HG03342 (cell line): ENCODE measurements around the gene PDCD4.

Experiments
- ATAC-seq: cut with Tn5 transposase; IDR thresholded peaks from one replicate; pipeline ENCODE4 v1.9.1; 2021; ENCODE audit warnings: mild to moderate bottlenecking, moderate library complexity; ENCODE audit not compliant: unreplicated experiment

The PDCD4 gene

DNA sequence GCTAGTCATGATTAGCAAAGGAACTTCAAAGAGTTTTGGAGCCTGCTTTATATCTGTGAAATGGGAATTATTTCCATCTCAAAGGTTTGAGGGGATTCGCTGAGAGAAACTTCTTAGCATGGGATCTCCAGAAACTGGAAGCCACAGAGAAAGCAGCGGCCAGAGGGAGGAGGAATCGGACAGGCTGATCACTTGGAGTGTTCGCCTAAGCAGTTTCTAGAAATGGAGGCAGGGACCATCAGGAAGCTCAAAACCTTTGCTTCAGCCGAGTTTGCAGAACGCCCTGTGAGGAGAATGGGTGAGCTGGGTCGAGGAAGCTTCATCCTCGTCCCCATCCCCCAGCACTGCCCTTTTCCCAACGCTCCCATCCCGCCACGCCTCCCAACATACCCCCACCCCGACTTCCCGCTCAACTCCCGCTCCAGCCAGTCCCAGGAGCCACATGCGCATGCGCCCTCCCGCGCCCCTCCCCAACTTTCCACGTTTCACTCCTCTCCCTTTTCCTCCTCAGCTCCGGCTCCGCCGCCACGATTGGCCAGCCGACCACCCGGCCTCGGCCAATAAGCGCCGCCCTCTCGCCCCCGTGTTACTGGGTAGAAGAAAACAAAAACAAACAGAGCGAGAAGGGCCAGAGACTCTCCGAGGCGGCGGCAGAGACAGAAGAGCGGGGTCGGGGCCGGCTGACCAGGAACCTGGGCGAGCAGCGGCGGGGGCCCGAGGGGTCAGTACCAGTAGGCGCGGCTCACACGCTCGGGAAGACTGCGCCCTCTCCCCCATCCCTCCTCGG, at the start of gene PDCD4:
PDCD4 (plus strand) TSS at position 631 of the 787 bp plus-strand sequence. CDS start 4,100 bp downstream, outside the sequence.
- peak; percentile 68 for ATAC-seq

DNA sequence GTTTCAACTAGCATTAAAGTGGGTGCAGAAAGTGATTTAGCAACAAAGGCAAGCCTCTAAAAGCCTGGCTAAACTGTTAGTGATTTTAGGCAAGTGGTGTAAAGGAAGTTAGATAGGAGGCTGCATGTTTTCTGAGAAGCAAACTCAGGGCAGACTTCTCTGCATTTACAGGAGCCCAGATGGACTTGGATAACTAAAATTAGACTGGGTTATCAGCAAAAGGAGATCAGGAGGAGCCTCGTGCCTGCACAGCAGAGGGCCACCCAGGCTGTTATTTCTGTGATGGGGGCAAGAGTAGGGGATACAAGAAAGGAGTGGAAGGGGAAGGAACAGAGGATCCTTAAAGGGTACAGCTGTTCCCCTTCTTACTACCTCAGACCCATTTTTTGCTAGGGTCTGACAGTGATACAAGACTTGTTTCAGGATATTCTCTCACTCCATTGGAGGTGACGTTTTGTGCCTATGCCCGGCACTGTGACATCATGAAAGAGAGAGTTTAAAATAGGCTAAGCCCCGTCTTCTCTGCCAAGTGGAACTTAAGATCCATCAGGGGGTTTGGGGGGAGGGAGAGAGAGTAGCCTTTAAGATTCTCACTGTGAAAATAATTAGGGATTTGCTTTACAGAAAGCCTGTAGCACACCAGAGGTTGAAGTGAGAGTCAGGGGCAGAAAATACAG, 49.6 kb upstream of the PDCD4 start:
- no peak for ATAC-seq

DNA sequence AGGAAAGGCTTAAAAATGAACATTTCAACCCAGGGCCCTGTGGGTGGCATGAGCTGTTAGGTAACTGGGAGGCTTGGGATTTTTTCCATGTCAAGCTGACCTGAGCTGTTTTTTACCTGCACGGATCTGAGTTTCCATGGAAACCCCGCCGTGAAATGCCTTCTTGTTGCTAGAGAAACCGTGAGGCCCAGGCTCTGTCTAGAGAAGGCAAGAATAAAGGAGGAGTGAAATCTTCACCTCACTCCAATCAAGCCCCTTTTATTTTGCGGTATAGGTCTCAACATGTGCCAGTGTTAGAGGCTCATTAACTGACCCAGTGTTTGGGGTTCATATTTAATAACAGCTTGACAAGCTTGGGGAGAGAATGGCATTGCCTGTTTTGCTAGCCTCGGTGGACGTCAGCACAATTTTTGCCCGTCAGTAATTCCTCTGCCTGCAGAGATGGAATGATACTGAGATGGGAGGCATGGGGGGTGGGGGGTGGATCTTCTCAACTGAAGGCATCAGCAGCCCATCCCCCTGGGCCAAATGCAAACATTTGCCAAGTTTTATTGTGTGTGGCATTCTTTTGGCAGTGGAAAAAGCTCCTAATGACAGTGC, 48.9 kb upstream of the PDCD4 start:
- no peak for ATAC-seq

DNA sequence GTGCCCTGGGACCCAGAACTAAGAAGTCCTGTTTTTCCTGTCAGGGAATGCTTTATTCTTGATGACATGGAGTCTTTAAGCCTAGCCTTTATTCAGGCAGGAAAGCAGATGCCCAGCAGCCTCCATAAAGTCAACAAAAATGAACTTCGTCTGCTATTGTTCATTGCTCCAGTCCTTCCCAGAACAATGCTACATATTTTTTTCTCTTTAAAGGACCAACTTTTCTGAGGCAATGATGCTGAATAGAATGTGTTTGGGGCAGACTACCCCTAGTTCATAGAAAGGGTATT, 47.6 kb upstream of the PDCD4 start:
- ATAC-seq = no peak

DNA sequence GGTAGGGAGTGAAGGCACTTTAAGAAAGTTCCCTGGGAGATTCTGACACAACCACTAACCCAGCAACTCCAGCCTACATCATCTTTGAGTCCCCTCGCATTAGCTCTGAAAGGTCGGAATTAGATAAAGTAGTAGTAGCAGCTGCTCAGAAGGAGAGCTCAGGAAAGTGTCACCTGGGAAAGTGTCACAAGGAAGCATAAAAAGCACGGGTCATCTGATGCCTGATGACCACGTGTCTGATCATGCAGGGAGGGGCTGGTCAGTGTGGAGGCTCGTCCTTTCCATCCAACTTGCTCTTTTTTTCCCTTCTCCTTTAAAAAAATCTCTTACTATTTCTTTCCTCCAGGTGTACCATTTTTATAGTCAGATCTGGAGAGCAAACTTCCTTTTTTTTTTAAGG, 47.1 kb upstream of the PDCD4 start:
- ATAC-seq = no peak

DNA sequence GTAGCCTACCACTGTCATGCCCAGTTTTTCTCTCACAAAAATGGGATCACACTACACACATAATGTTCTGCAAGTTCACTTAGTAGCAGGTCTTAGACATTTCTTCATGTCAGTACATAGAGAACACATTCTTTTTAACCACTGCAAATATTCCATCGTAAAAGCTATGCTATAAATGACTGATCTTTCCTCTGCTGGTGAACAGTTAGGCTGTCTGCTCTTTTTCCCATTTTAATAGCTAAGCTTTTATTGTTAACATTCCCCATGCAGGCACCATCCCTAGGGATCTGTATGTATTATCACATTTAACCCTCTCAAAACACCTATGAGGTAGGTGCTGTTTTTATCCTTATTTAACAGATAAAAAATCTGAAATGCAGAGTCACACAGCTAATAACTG, 46.2 kb upstream of the PDCD4 start:
- no peak for ATAC-seq

DNA sequence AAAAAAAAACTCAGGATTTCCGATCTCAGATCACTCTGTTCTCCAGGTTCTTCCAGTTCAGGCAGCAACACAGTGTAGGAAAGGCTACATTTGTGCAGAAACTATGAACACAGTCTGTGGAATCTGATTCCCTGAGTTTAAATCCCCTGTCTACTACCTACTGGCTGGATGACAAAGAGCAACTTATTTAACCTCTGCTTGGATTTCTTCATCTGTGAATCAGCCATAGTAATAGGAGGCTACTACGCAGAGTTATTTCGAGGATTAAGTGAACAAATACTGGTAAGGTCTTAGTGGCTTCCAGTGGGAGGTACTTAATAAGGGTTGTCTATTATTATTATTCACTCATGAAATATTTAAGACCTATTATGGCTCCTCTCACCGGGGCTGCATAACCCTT, 44.3 kb upstream of the PDCD4 start:
- ATAC-seq = no peak

DNA sequence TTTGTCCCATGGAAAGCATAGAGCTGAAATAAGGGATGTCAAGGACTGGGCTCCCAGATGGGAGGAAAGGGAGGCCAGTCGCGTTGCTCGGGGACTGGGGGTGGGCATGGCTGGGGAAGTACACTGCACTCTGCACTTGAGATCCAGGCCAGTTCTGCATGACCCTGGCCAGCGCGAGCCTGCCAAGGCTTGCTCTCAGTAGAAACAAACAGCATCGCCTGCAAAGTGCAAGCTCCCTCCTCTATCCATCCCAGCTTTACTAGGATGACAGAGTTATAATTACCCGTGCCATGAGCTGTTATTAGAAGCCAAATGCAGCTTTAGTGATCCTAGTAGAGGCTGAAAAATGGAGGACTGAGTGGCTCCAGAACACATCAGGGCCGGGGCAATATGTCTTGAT, 43.9 kb upstream of the PDCD4 start:
- no peak for ATAC-seq

DNA sequence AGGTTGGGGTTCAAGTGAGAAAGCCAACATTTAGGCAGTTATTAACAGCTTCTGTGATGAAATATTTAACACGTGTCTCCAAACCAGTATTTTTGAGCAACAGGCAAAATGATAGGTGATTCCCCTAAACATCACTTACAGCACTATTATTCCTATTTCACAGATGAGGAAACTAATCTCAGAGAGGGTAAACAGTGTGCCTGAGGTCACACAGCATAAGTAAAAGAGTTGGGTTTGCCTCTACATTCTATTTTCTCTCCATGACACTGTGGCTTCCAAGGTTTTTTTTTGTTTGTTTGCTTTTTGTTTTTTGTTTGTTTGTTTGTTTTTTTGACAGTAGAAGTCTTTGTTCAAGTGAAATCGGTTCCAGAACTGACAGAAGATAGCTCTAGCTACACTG, 43.2 kb upstream of the PDCD4 start:
- no peak for ATAC-seq

DNA sequence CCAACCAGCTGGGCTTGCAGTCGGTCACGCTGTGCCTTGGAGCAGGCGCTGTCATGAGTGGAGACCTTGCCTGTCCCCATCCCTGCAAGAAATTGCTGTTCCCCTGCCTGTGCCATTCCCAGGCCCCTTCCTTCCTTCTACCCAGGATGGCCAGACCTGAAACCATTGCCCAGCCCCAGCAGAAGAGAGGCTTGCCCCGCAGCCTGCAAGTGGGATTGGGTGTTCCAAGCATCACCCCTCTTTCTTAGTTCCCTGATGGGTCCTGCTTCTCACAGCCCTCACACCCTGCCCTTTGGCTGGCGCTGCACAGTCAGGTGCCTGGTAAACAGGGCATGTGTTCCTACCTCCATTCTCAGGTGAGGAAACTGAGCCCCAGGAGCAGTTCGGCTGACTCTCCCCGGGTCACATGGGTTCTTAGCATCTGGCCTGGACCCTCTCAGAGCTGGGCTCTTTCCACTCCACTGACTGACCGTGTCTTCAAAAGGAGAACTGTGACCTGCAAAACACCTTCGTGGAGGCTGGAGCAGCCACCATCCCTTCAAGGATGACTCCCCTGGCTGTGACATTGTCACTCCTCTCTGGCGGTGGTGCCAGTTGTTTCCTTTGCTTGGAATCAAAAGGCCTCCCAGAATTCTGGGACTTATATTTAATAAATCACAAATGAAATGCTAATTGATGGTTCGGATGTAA, 41.9 kb upstream of the PDCD4 start:
- no peak for ATAC-seq

DNA sequence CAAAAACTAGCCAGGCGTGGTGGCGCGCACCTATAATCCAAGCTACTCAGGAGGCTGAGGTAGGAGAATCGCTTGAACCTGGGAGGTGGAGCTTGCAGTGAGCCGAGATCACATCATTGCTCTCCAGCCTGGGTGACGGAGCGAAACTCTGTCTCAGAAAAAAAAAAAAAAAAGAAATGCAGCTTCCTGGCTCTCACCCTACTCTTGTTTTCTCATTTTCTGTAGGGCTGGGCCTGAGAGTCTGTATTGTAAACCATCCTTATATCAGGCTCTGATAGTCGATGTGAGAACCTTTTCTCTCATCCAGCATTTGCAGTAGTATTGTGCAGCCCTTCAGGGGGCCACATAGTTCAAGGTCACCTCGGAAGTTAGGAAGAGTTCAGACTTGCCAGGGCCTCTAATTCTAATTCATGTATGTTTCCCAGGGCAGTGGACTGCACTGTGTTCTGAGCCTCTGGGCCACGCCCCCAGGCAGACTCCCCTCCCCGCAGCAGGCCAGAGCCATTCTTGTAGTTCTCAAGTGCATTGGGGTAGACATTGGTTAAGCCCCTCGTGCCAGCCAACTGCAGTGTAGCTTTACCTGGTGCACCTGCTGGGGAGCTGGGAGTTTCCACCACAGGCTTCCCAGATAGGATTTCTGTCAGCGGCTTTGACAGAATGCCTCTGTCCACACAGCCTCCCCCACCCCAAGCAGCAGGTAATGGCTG, 38.3 kb upstream of the PDCD4 start:
- no peak for ATAC-seq

DNA sequence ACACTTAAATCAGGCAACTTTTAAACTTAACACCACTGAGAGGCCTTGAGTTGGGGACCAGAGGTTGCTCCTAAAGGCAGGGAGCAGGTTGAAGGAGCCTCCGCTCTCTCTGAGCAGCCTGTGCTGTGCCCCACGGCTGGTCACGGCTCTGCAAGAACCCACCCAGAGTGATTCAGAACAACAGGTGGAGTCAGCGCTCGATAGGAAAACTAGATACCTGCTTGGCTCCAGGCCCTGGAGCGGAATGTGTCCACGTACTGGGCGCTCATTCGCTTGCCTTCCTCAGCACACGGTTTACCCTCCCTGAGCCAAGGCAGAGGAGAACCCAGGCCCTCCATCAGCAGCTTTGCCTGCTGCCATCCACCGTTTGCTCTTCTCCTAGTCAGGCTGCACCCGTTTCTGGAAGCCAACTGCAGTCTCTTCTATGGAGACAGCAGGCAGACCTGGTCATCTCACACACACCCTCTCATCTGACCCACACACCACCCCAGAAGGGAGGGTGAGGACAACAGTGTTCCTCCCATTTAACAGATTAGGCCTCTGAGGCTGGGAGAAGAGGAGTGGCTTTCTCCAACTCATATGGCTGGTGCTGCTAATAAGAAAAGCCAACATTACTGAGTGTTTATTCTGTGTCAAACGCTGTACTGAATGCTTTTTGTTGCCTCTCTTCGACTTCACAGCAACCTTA, 37.6 kb upstream of the PDCD4 start:
- no peak for ATAC-seq

DNA sequence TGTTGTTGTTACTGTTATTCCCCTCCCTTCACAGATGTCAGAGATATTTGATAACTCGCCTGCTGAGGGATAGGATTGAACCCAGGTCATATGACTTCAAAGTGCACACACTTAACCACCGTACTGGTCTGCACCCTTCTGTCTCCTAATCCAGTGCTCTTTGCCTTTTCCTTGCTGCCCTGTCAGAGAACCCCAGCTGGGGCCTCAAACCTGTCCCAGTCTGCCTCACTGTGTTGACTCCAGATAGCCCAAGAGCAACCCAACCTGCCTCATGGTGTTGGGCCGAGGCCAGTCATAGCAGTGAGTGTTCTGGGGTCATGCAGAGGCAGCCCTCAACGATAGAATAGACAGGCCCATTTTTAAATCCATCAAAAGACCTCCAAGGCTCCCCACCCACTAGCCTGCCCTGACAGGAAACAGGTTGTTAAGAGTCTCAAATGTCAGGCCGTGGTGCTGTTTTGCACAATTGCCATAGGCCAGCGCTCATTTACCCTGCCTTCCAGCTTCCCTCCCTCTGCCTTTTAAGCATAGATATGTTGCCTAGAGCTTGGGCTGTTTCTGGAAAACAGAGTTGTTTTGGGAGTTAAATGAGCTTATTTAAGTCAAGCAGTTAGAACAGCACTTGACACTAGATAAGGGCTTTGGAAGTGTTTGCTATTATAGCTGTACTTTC, 37.0 kb upstream of the PDCD4 start:
- ATAC-seq = no peak

DNA sequence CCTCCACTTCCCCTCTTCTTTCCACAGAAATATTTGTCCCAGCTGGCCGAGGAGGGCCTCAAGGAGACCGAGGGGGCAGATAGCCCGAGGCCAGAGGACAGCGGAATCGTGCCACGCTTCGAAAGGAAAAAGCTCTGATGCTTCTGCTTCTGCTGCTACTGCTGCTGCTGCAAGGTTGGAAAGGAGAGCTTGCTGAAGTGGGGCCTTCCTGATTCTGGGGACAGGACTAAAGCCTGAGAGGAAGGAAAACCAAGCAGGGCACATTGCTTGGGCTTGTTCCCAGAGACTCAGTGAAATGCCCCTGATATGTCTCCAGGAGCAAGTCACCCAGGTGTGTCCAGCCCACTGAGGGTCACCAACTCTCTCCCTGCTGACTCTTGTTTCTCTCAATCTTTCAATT, 35.9 kb upstream of the PDCD4 start:
- ATAC-seq = no peak

DNA sequence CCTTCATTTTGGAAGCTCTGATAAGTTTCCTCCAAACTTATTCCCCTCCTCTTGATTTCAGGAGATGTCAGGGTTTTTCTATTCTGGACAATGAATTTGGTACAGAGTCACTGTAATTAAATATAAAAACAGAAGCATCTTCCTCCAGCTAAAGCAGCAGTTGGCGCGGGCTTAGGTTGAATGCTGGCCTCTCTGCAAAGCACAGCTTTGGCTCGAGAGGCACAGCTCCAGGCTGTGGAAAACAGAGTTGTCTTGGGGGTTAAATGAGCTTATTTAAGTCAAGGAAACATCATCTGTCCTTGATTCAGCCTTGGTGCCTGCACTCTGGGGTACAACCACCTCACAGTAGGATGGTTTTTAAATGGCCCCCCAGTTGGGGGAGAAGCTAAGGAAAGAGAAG, 35.0 kb upstream of the PDCD4 start:
- ATAC-seq = no peak

DNA sequence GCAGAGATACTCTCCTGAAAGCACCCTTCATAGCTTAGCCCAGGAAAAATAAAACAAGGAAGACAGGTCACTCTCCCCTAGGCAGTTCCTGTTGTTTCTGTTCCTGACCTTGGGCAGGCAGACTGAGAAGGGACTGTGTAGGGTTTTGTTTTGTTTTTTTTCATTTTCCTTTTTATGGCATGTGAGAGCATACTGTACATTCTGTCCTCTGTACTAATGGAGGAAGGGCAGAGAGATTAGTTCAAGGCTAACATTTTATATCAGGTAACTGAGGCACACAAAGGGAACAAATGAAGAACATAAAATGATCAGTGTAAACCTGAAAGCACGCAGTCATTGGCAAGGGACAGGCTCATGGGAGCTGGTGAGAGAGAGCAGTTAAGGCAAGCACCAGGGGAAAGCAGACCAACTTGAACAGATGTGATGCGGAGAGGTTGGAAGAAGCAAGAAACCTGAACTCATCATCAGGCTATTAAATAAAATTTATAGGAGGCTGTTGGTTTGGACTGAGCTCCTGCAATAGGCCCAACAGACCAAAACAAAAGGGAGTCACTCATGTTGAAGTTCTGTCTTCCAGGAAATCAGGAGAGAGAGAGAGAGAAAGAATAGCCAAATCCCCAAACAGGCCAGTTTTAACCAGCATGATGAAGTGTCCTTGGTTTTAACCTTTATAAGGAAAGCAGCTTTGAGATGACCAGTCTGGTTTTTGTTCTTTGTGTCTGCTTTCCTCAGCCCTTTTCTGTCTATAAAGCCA, 34.1 kb upstream of the PDCD4 start:
- ATAC-seq = no peak

DNA sequence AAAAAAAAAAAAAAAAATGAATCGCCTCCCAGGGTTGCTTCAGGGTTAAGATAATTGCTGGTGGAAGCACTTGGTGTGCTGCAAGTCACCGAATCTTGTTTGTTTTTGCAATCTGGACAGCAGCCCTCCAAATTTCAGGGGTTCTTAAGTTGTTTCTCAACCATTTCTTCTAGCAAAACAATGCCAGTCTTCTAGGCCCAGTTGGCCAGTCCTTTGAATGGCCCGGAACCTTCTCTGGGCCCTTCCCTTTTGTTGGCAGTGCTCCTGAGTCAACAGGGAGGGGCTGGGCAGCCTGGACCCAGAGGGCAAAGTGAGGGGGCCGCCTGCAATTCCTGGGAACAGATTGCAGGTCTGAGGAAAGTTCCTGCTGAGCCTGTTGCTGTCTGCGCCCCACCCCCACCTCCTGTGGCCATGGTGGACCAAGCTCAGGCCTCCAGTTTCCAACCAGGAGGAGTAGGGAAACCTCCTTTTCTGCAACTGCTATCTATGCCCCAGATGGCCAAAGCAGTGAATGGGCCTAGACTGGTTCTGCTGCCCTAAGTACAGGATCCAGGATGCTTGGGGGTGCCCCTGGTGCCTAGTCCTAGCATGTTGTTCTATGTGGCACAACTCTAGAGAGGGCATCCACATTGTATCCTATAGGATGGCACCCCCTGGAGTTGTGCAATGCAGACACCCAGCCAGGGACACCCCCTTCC, 31.4 kb upstream of the PDCD4 start:
- ATAC-seq = no peak

DNA sequence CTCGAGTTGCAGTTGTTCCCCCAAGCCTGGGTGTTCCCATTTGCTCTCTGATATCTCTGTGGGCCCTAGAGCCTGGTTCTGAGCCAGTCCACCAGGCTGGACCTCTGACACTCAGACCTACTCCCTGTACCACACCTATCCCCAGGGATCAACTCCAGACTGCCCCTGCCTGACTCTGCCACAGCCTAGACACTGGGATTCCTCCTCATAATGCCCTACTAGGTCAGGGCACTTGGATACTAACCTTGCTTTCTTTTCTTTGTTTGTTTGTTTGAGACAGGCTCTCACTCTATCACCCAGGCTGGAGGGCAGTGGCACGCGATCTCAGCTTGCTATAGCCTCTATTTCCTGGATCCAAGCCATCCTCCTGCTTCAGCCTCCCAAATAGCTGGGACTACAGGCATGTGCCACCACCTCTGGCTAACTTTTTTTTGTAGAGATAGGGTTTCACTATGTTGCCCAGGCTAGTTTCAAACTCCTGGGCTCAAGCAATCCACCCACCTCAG, 30.8 kb upstream of the PDCD4 start:
- ATAC-seq = no peak
